ENCODE results near the gene TMPRSS11E. TPM values are rescaled to one million over a fixed set of nuclear protein-coding genes. Genes with fewer than 3 reads are reported as not detected.
"Not testable (repeated sequence)": the region's sequence is repeated elsewhere in the genome, so short reads cannot be mapped to it uniquely, and the experiment has no call there.

Gene TMPRSS11E
- total RNA-seq, 1 experiment from 2014 or later = not detected

- in situ Hi-C loops (cut with HindIII; ENCODE audit: low sequenced_read_pairs); DNase-seq (ENCODE audit: low spot score): not testable (repeated sequence)
Measured at GRCh38 chr4:68522232-68522631, 75.0 kb downstream of the TMPRSS11E start.

- DNase-seq (ENCODE audit: low spot score) = no peak
Measured at GRCh38 chr4:68535974-68536373, 88.7 kb downstream of the TMPRSS11E start.

GRCh38 chr4:68536375-68536774, 89.1 kb downstream of the TMPRSS11E start:
- in situ Hi-C loops (cut with HindIII; ENCODE audit: low sequenced_read_pairs) = no loop called here
- no peak for DNase-seq (ENCODE audit: low spot score)

More at GRCh38 chr4:68535974-68536373, 88.7 kb downstream of the TMPRSS11E start:
- in situ Hi-C loops (cut with HindIII; ENCODE audit: low sequenced_read_pairs) = no loop called here

GRCh38 chr4:68542742-68543141, 95.5 kb downstream of the TMPRSS11E start:
- DNase-seq (ENCODE audit: low spot score); in situ Hi-C loops (cut with HindIII; ENCODE audit: low sequenced_read_pairs): not testable (repeated sequence)

Other genes with a start within 250 kb of the TMPRSS11E start
- not detected in 2 replicates for gene TMPRSS11B, start 201.8 kb upstream of the TMPRSS11E start, total RNA-seq (2014; rRNA removed; shearing (Covaris generic))
- gene YTHDC1, start 97.4 kb upstream of the TMPRSS11E start, total RNA-seq (2014; rRNA removed; shearing (Covaris generic)) = 7.1 and 25.8 TPM in 2 replicates
- not detected in 2 replicates for gene UGT2B17, start 128.9 kb downstream of the TMPRSS11E start, total RNA-seq (2014; rRNA removed; shearing (Covaris generic))
- gene UGT2B15, start 223.2 kb downstream of the TMPRSS11E start, total RNA-seq (2014; rRNA removed; shearing (Covaris generic)) = not detected in 2 replicates